GM23338 (cell line): Measurements from ENCODE around the gene MAGI1. TPM values are rescaled to one million over a fixed set of nuclear protein-coding genes. Genes with fewer than 3 reads are reported as not detected.
A peak's percentile ranks its signal among the peaks of the same experiment; 100 is the strongest.

Experiments
- ATAC-seq: fragments of 200-7000 bp; cut with Tn5 transposase; 3 replicates; pipeline ENCODE4 v1.9.1; 2020
- DNase-seq: peaks from one replicate; pipeline ENCODE4 v3.0.0-alpha.2; 2015; ENCODE audit warnings: low spot score
- H2AFZ ChIP-seq: fragments of 200-600 bp; sonication (generic); 2 replicates; pipeline ENCODE4 v1.8.0; 2016; ENCODE audit warnings: antibody characterized with exemption, mild to moderate bottlenecking, moderate library complexity
- H3F3A ChIP-seq: fragments of 200-600 bp; sonication (generic); replicated peaks from 2 replicates; pipeline ENCODE4 v1.8.0; 2017; ENCODE audit warnings: antibody characterized with exemption, mixed run types, low read depth
- H3K27ac ChIP-seq: fragments of 200-600 bp; sonication (generic); 2 replicates; pipeline ENCODE4 v1.6.1; 2016; ENCODE audit warnings: low read depth
- H3K27me3 ChIP-seq: fragments of 200-600 bp; sonication (generic); 2 replicates; pipeline ENCODE4 v1.8.0; 2016; ENCODE audit warnings: mild to moderate bottlenecking, mixed run types, moderate library complexity; ENCODE audit not compliant: insufficient read depth
- H3K36me3 ChIP-seq: fragments of 200-600 bp; sonication (generic); 2 replicates; pipeline ENCODE4 v1.8.0; 2016; ENCODE audit warnings: mild to moderate bottlenecking; ENCODE audit not compliant: insufficient read depth
- H3K4me1 ChIP-seq: fragments of 200-600 bp; sonication (generic); 2 replicates; pipeline ENCODE4 v1.8.0; 2016; ENCODE audit warnings: mild to moderate bottlenecking, moderate library complexity; ENCODE audit not compliant: insufficient read depth
- H3K4me2 ChIP-seq: fragments of 200-600 bp; sonication (generic); 2 replicates; pipeline ENCODE4 v1.7.1; 2017; ENCODE audit warnings: mixed run types
- H3K4me3 ChIP-seq: fragments of 200-600 bp; sonication (generic); 2 replicates; pipeline ENCODE4 v1.6.1; 2016; ENCODE audit warnings: mixed run types
- H3K79me2 ChIP-seq: fragments of 200-600 bp; sonication (generic); replicated peaks from 2 replicates; pipeline ENCODE4 v1.8.0; 2017; ENCODE audit warnings: mild to moderate bottlenecking; ENCODE audit not compliant: insufficient read depth
- H3K9me2 ChIP-seq: fragments of 200-600 bp; sonication (generic); 2 replicates; pipeline ENCODE4 v1.8.0; 2017; ENCODE audit not compliant: insufficient read depth
- H4K20me1 ChIP-seq: fragments of 200-600 bp; sonication (generic); replicated peaks from 2 replicates; pipeline ENCODE4 v1.8.0; 2017; ENCODE audit warnings: mild to moderate bottlenecking; ENCODE audit not compliant: insufficient read depth
- H3K27ac Mint-ChIP-seq: 2 replicates; pipeline ENCODE4 v1.8.0; 2020; ENCODE audit warnings: inconsistent platforms, mild to moderate bottlenecking, moderate library complexity, mixed read lengths
- H3K27me3 Mint-ChIP-seq: 3 replicates; pipeline ENCODE4 v1.8.0; 2022; ENCODE audit warnings: low read depth, mild to moderate bottlenecking, moderate library complexity, mixed read lengths, inconsistent platforms; ENCODE audit not compliant: insufficient read depth, poor library complexity
- H3K36me3 Mint-ChIP-seq: 3 replicates; pipeline ENCODE4 v1.8.0; 2021; ENCODE audit warnings: low read depth, mild to moderate bottlenecking, inconsistent platforms, moderate library complexity, mixed read lengths
- H3K4me1 Mint-ChIP-seq: 3 replicates; pipeline ENCODE4 v1.8.0; 2020; ENCODE audit warnings: mild to moderate bottlenecking, inconsistent platforms, mixed read lengths
- H3K4me3 Mint-ChIP-seq: 3 replicates; pipeline ENCODE4 v1.8.0; 2021; ENCODE audit warnings: moderate library complexity, mild to moderate bottlenecking, inconsistent platforms, mixed read lengths
- H3K9me3 Mint-ChIP-seq: 3 replicates; pipeline ENCODE4 v1.8.0; 2020; ENCODE audit warnings: moderate library complexity, mild to moderate bottlenecking, inconsistent platforms, mixed read lengths
- EZH2 ChIP-seq: fragments of 200-600 bp; sonication (generic); IDR thresholded peaks from one replicate; pipeline ENCODE4 v1.8.0; 2017; ENCODE audit warnings: antibody characterized with exemption, mild to moderate bottlenecking, low read depth; ENCODE audit not compliant: unreplicated experiment
- JUNB ChIP-seq: IDR thresholded peaks from one replicate; pipeline ENCODE4 v1.6.1; 2016; ENCODE audit warnings: antibody characterized with exemption; ENCODE audit not compliant: unreplicated experiment
- ZNF331 ChIP-seq: fragments of 250-450 bp; sonication (Bioruptor Pico); IDR thresholded peaks from 2 replicates; pipeline ENCODE4 v1.5.0; 2020; ENCODE audit warnings: low read depth, mild to moderate bottlenecking, moderate library complexity
- polyA plus RNA-seq: library from polyadenylated mRNA; unstranded; fragments of >200 nt; fragmentation: Nextera tagmentation; extraction: Ambion mirVana; gene quantifications from 2 replicates; pipeline ENCODE4 v1.2.1, GENCODE V29; 2016
- total RNA-seq: library from RNA; depleted of rRNA; stranded (reverse); fragments of >200 nt; shearing (Covaris generic); gene quantifications from 2 replicates; pipeline ENCODE4 v1.2.3, GENCODE V29; 2014
- TF ChIP-seq, protein P1 (sequence below): IDR thresholded peaks from one replicate; pipeline ENCODE4 v1.6.1; 2018; ENCODE audit warnings: antibody characterized with exemption; ENCODE audit not compliant: unreplicated experiment
- TF ChIP-seq, protein P2 (sequence below): fragments of 250-450 bp; sonication (Bioruptor Pico); IDR thresholded peaks from 2 replicates; pipeline ENCODE4 v1.5.0; 2020; ENCODE audit warnings: mild to moderate bottlenecking, moderate library complexity

MAGI1 gene
- total and polyA plus RNA-seq, 2 experiments from 2014 or later: 27.4 to 71.2 TPM

DNA sequence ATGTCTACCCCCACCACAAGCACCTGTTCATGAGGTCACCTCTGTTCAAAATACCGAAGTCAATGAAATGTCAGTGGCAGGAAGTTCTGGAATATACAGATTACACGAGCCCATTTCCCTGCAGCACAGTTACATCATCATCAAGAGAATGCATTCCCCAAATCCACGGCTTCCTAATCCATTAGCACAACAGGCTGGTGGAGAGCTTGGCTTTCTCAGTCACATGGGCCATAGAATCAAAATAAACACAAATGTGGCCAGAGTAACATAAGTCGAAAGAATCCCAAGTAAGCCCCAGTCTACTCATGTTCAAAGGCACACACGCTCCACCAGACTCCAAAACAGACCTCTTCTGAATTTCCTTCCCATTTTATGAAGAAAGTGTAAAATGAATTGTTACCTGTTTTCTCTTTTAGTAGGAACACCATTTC is 419.3 kb downstream of the MAGI1 start:
- H3F3A ChIP-seq: no peaks in the 10 kb centered on the region
- TF ChIP-seq, protein P1, sequence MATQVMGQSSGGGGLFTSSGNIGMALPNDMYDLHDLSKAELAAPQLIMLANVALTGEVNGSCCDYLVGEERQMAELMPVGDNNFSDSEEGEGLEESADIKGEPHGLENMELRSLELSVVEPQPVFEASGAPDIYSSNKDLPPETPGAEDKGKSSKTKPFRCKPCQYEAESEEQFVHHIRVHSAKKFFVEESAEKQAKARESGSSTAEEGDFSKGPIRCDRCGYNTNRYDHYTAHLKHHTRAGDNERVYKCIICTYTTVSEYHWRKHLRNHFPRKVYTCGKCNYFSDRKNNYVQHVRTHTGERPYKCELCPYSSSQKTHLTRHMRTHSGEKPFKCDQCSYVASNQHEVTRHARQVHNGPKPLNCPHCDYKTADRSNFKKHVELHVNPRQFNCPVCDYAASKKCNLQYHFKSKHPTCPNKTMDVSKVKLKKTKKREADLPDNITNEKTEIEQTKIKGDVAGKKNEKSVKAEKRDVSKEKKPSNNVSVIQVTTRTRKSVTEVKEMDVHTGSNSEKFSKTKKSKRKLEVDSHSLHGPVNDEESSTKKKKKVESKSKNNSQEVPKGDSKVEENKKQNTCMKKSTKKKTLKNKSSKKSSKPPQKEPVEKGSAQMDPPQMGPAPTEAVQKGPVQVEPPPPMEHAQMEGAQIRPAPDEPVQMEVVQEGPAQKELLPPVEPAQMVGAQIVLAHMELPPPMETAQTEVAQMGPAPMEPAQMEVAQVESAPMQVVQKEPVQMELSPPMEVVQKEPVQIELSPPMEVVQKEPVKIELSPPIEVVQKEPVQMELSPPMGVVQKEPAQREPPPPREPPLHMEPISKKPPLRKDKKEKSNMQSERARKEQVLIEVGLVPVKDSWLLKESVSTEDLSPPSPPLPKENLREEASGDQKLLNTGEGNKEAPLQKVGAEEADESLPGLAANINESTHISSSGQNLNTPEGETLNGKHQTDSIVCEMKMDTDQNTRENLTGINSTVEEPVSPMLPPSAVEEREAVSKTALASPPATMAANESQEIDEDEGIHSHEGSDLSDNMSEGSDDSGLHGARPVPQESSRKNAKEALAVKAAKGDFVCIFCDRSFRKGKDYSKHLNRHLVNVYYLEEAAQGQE: no peak
- TF ChIP-seq EZH2: no peak
- TF ChIP-seq JUNB: no peak
- TF ChIP-seq ZNF331 (CRISPR knock-in tag): no peak
- TF ChIP-seq, protein P2, sequence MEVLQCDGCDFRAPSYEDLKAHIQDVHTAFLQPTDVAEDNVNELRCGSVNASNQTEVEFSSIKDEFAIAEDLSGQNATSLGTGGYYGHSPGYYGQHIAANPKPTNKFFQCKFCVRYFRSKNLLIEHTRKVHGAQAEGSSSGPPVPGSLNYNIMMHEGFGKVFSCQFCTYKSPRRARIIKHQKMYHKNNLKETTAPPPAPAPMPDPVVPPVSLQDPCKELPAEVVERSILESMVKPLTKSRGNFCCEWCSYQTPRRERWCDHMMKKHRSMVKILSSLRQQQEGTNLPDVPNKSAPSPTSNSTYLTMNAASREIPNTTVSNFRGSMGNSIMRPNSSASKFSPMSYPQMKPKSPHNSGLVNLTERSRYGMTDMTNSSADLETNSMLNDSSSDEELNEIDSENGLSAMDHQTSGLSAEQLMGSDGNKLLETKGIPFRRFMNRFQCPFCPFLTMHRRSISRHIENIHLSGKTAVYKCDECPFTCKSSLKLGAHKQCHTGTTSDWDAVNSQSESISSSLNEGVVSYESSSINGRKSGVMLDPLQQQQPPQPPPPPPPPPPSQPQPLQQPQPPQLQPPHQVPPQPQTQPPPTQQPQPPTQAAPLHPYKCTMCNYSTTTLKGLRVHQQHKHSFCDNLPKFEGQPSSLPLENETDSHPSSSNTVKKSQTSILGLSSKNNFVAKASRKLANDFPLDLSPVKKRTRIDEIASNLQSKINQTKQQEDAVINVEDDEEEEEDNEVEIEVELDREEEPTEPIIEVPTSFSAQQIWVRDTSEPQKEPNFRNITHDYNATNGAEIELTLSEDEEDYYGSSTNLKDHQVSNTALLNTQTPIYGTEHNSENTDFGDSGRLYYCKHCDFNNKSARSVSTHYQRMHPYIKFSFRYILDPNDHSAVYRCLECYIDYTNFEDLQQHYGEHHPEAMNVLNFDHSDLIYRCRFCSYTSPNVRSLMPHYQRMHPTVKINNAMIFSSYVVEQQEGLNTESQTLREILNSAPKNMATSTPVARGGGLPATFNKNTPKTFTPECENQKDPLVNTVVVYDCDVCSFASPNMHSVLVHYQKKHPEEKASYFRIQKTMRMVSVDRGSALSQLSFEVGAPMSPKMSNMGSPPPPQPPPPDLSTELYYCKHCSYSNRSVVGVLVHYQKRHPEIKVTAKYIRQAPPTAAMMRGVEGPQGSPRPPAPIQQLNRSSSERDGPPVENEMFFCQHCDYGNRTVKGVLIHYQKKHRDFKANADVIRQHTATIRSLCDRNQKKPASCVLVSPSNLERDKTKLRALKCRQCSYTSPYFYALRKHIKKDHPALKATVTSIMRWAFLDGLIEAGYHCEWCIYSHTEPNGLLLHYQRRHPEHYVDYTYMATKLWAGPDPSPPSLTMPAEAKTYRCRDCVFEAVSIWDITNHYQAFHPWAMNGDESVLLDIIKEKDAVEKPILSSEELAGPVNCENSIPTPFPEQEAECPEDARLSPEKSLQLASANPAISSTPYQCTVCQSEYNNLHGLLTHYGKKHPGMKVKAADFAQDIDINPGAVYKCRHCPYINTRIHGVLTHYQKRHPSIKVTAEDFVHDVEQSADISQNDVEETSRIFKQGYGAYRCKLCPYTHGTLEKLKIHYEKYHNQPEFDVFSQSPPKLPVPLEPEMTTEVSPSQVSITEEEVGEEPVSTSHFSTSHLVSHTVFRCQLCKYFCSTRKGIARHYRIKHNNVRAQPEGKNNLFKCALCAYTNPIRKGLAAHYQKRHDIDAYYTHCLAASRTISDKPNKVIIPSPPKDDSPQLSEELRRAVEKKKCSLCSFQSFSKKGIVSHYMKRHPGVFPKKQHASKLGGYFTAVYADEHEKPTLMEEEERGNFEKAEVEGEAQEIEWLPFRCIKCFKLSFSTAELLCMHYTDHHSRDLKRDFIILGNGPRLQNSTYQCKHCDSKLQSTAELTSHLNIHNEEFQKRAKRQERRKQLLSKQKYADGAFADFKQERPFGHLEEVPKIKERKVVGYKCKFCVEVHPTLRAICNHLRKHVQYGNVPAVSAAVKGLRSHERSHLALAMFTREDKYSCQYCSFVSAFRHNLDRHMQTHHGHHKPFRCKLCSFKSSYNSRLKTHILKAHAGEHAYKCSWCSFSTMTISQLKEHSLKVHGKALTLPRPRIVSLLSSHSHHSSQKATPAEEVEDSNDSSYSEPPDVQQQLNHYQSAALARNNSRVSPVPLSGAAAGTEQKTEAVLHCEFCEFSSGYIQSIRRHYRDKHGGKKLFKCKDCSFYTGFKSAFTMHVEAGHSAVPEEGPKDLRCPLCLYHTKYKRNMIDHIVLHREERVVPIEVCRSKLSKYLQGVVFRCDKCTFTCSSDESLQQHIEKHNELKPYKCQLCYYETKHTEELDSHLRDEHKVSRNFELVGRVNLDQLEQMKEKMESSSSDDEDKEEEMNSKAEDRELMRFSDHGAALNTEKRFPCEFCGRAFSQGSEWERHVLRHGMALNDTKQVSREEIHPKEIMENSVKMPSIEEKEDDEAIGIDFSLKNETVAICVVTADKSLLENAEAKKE (CRISPR knock-in tag): no peak
- H2AFZ ChIP-seq: no peak overlapping the region
- H3K4me1 ChIP-seq: peaks cover 19% of the 10 kb centered on the region
- H3K4me2 ChIP-seq: no peak overlapping the region
- DNase-seq: peak; percentile 52
- no peaks in the 10 kb centered on the region for H3K9me2 ChIP-seq
- Mint-ChIP-seq H3K36me3 (no peaks in the 10 kb centered on the region), H3K4me1 (peaks cover 45% of the 10 kb centered on the region), H3K4me3 (no peak overlapping the region), H3K27ac (peak overlapping the region; percentile 50; the same call in 1 of the 2 replicates), H3K27me3 (peaks cover 3% of the 10 kb centered on the region), H3K9me3 (no peaks in the 10 kb centered on the region)
- no peak overlapping the region for H3K4me3 ChIP-seq
- peak; percentile 43; the same call in 2 of the 3 replicates for ATAC-seq
- H3K36me3 ChIP-seq: no peaks in the 10 kb centered on the region
- no peak overlapping the region for H3K27ac ChIP-seq
- H3K27me3 ChIP-seq: no peaks in the 10 kb centered on the region
- no peaks in the 10 kb centered on the region; the same call in 1 of the 2 replicates for H3K79me2 ChIP-seq
- no peaks in the 10 kb centered on the region for H4K20me1 ChIP-seq
